HCT116 (cell line): ENCODE data around the gene WDR35. TPM values are rescaled to one million over a fixed set of nuclear protein-coding genes. Genes with fewer than 3 reads are reported as not detected.

ENCODE experiments used
- ATAC-seq: fragments of 200-7000 bp; cut with Tn5 transposase; 2 replicates; pipeline ENCODE4 v1.9.1; 2020; ENCODE audit warnings: mild to moderate bottlenecking, moderate library complexity
- BruUV-seq: library from RNA; stranded (reverse); fragments of 400-500 nt; replicated peaks from 2 replicates; lab custom pipeline; 2021; lab: Mats Ljungman, UMichigan
- CTCF ChIA-PET: fragments of 300-600 bp; sonication (Branson Sonifier 250); formaldehyde crosslinking; loops from one replicate; lab custom pipeline; 2021; ENCODE audit warnings: antibody characterized with exemption; lab: Charles Lee
- POLR2A ChIA-PET: fragments of 300-600, 350-600 bp; sonication (Branson Sonifier 250); formaldehyde crosslinking; loops from one replicate; lab custom pipeline; 2021; ENCODE audit warnings: antibody characterized with exemption; lab: Charles Lee
- RAD21 ChIA-PET, 2 experiments: fragments of 300-600 bp; sonication (Branson Sonifier 250); formaldehyde crosslinking; loops; one replicate each; lab custom pipeline; 2023; ENCODE audit warnings: low total read pairs in 2 of 2; ENCODE audit not compliant: uncharacterized antibody in 2 of 2, unreplicated experiment in 2 of 2, low non-redundant PET in 1 of 2; lab: Charles Lee
- DNase-seq: peaks from one replicate; pipeline ENCODE4 v3.0.0-alpha.2; 2010; ENCODE audit warnings: low read depth, low spot score
- H2AFZ ChIP-seq: fragments of 200-600 bp; shearing (Covaris generic), sonication (generic); 2 replicates; pipeline ENCODE4 v1.6.1; 2017; ENCODE audit warnings: low read depth, mixed run types, mixed read lengths, antibody characterized with exemption, low read length; ENCODE audit not compliant: poor library complexity, severe bottlenecking
- H3K27ac ChIP-seq: 2 replicates; pipeline ENCODE4 v1.5.1; 2012; ENCODE audit warnings: low read depth, low read length
- H3K27me3 ChIP-seq: fragments of 200-600 bp; sonication (generic); 2 replicates; pipeline ENCODE4 v1.6.1; 2016; ENCODE audit warnings: mixed run types, low read length, mixed read lengths; ENCODE audit not compliant: insufficient read depth
- H3K36me3 ChIP-seq, 2 experiments: fragments of 200-500 bp in 1 of 2; fragments of 200-600 bp in 1 of 2; sonication (Bioruptor generic) in 1 of 2; sonication (generic) in 1 of 2; 2 replicates each; pipeline versions ENCODE4 v1.5.1 to v1.6.1; 2014 to 2016; ENCODE audit warnings: low read length in 2 of 2, inconsistent platforms in 1 of 2, mixed read lengths in 1 of 2, mixed run types in 1 of 2; ENCODE audit not compliant: insufficient read depth in 2 of 2, control insufficient read depth in 1 of 2
- H3K4me1 ChIP-seq, 2 experiments: fragments of 200-600 bp in 1 of 2; sonication (generic) in 1 of 2; 2 replicates each; pipeline versions ENCODE4 v1.5.1 to v1.6.1; 2012 to 2017; ENCODE audit warnings: low read length in 2 of 2, inconsistent platforms in 1 of 2, mild to moderate bottlenecking in 1 of 2, mixed read lengths in 1 of 2, mixed run types in 1 of 2, moderate library complexity in 1 of 2; ENCODE audit not compliant: insufficient read depth in 2 of 2, control insufficient read depth in 1 of 2
- H3K4me2 ChIP-seq: fragments of 200-600 bp; sonication (generic); 2 replicates; pipeline ENCODE4 v1.6.1; 2017; ENCODE audit warnings: mixed run types, low read length, mixed read lengths
- H3K4me3 ChIP-seq, 2 experiments: fragments of 200-600 bp in 1 of 2; sonication (generic) in 1 of 2; replicated peaks in 1 of 2; 2 replicates each; pipeline ENCODE4 v1.5.1; 2011 to 2016; ENCODE audit warnings: low read length in 2 of 2, control low read depth in 1 of 2, low read depth in 1 of 2, mild to moderate bottlenecking in 1 of 2, mixed read lengths in 1 of 2, mixed run types in 1 of 2
- H3K79me2 ChIP-seq: fragments of 200-600 bp; sonication (generic); 2 replicates; pipeline ENCODE4 v1.6.1; 2017; ENCODE audit warnings: mild to moderate bottlenecking, mixed run types, low read length, moderate library complexity, mixed read lengths; ENCODE audit not compliant: insufficient read depth
- H3K9ac ChIP-seq: fragments of 200-600 bp; sonication (generic); 2 replicates; pipeline ENCODE4 v1.6.1; 2016; ENCODE audit warnings: low read length, mixed read lengths
- H3K9me2 ChIP-seq: fragments of 200-600 bp; sonication (generic), shearing (Covaris generic); 2 replicates; pipeline ENCODE4 v1.6.1; 2017; ENCODE audit warnings: mixed run types, mild to moderate bottlenecking, moderate library complexity; ENCODE audit not compliant: insufficient read depth
- H3K9me3 ChIP-seq, 2 experiments: fragments of 200-500 bp in 1 of 2; fragments of 200-600 bp in 1 of 2; sonication (Bioruptor generic) in 1 of 2; sonication (generic) in 1 of 2; 2 replicates each; pipeline ENCODE4 v1.6.1; 2014 to 2017; ENCODE audit warnings: low read length in 2 of 2, mixed read lengths in 2 of 2, inconsistent platforms in 1 of 2, low read depth in 1 of 2, mild to moderate bottlenecking in 1 of 2, mixed run types in 1 of 2, moderate library complexity in 1 of 2; ENCODE audit not compliant: control insufficient read depth in 1 of 2, insufficient read depth in 1 of 2
- H4K20me1 ChIP-seq: fragments of 200-600 bp; sonication (generic), shearing (Covaris generic); 2 replicates; pipeline ENCODE4 v1.6.1; 2017; ENCODE audit warnings: mixed run types, mild to moderate bottlenecking, moderate library complexity; ENCODE audit not compliant: insufficient read depth
- CBX3 ChIP-seq: IDR thresholded peaks from 2 replicates; pipeline ENCODE4 v1.6.1; 2012; ENCODE audit warnings: low read depth
- CEBPB ChIP-seq: IDR thresholded peaks from 2 replicates; pipeline ENCODE4 v1.6.1; 2012; ENCODE audit warnings: low read depth
- EGR1 ChIP-seq: IDR thresholded peaks from 2 replicates; pipeline ENCODE4 v1.6.1; 2012; ENCODE audit warnings: low read depth
- FOSL1 ChIP-seq: IDR thresholded peaks from 2 replicates; pipeline ENCODE4 v1.6.1; 2012; ENCODE audit warnings: low read depth
- JUND ChIP-seq: IDR thresholded peaks from 2 replicates; pipeline ENCODE4 v1.6.1; 2012
- POLR2A ChIP-seq: IDR thresholded peaks from 2 replicates; pipeline ENCODE4 v1.7.0; 2011; ENCODE audit warnings: borderline replicate concordance; ENCODE audit not compliant: insufficient read depth, insufficient read length; ENCODE audit errors: extremely low read depth
- SIN3A ChIP-seq: IDR thresholded peaks from 2 replicates; pipeline ENCODE4 v1.6.1; 2012; ENCODE audit warnings: low read depth
- SP1 ChIP-seq: IDR thresholded peaks from 2 replicates; pipeline ENCODE4 v1.6.1; 2012; ENCODE audit warnings: low read depth
- SRF ChIP-seq: IDR thresholded peaks from 2 replicates; pipeline ENCODE4 v1.6.1; 2012; ENCODE audit warnings: low read depth
- TCF7L2 ChIP-seq: IDR thresholded peaks from 2 replicates; pipeline ENCODE4 v1.7.0; 2011; ENCODE audit warnings: borderline replicate concordance, inconsistent platforms; ENCODE audit not compliant: insufficient read depth, insufficient read length; ENCODE audit errors: extremely low read depth
- ZFX ChIP-seq: fragments of 450-650 bp; IDR thresholded peaks from 2 replicates; pipeline ENCODE4 v1.6.1; 2017
- ZNF274 ChIP-seq: fragments of 200-500 bp; sonication (Bioruptor generic); IDR thresholded peaks from 2 replicates; pipeline ENCODE4 v1.6.1; 2014; ENCODE audit warnings: mild to moderate bottlenecking, low read depth, low read length, inconsistent platforms
- intact Hi-C: fragments of 100-400 bp; cut with micrococcal nuclease; formaldehyde crosslinking; loops from 2 replicates; pipeline ENCODE4 v1.10.0; 2022
- total RNA-seq: library from RNA; stranded (reverse); gene quantifications from one replicate; pipeline ENCODE4 v1.2.1, GENCODE V29; 2021; ENCODE audit not compliant: unreplicated experiment
- TF ChIP-seq, protein P1 (sequence below), 3 experiments: fragments of 200-600 bp in 1 of 3; sonication (generic) in 1 of 3; IDR thresholded peaks in 2 of 3; conservative IDR thresholded peaks in 1 of 3; 2 replicates each; pipeline ENCODE4 v1.5.1; 2012 to 2017; ENCODE audit warnings: low read depth in 2 of 3, low read length in 2 of 3, antibody characterized with exemption in 1 of 3, borderline replicate concordance in 1 of 3, control low read depth in 1 of 3, mild to moderate bottlenecking in 1 of 3, mixed read lengths in 1 of 3, mixed run types in 1 of 3, moderate library complexity in 1 of 3; ENCODE audit not compliant: insufficient read depth in 1 of 3
- TF ChIP-seq, protein P2 (sequence below): IDR thresholded peaks from 2 replicates; pipeline ENCODE4 v1.6.1; 2012; ENCODE audit warnings: low read depth
- TF ChIP-seq, protein P3 (sequence below): IDR thresholded peaks from 2 replicates; pipeline ENCODE4 v1.6.1; 2012

WDR35 gene
- total RNA-seq, 1 experiment from 2014 or later = 9.6 TPM

DNA sequence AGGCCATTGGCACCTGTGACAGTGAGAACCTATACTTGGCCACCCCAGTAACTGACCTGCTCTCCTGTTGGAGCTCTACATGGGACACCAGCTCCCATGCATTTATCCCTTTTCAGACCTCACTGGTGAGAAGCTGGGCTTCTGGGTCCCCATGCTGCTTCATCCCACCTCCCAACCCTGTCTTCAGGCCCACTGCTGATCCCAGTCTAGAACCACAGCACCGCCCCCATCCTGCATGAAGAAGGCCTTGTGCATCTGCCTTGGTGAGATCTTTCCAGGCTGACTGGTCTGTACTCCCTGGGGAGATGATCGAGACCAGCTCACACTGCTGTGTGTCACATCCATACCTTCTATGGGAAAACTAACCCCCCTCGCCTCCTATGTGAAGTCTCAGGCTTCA lies 110.8 kb downstream of the WDR35 start:
- Histone ChIP-seq H3K4me1 (no peaks in the 10 kb centered on the region), H3K36me3 (no peaks in the 10 kb centered on the region), H3K79me2 (no peaks in the 10 kb centered on the region)
- TF ChIP-seq SP1 (no peak), ZFX (no peak), JUND (no peak), EGR1 (no peak), TCF7L2 (no peak), CEBPB (no peak), FOSL1 (no peak), SIN3A (no peak), POLR2A (no peak), CBX3 (no peak), ZNF274 (no peak), SRF (no peak)
- TF ChIP-seq, protein P1, sequence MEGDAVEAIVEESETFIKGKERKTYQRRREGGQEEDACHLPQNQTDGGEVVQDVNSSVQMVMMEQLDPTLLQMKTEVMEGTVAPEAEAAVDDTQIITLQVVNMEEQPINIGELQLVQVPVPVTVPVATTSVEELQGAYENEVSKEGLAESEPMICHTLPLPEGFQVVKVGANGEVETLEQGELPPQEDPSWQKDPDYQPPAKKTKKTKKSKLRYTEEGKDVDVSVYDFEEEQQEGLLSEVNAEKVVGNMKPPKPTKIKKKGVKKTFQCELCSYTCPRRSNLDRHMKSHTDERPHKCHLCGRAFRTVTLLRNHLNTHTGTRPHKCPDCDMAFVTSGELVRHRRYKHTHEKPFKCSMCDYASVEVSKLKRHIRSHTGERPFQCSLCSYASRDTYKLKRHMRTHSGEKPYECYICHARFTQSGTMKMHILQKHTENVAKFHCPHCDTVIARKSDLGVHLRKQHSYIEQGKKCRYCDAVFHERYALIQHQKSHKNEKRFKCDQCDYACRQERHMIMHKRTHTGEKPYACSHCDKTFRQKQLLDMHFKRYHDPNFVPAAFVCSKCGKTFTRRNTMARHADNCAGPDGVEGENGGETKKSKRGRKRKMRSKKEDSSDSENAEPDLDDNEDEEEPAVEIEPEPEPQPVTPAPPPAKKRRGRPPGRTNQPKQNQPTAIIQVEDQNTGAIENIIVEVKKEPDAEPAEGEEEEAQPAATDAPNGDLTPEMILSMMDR (IDR thresholded peaks at IDR 0.05 in 2 of 3, conservative IDR thresholded peaks at IDR 0.05 in 1 of 3; ENCODE audit: borderline replicate concordance in 1 of 3, insufficient read depth in 1 of 3, low read depth in 2 of 3, low read length in 2 of 3) = no peak
- TF ChIP-seq, protein P2, sequence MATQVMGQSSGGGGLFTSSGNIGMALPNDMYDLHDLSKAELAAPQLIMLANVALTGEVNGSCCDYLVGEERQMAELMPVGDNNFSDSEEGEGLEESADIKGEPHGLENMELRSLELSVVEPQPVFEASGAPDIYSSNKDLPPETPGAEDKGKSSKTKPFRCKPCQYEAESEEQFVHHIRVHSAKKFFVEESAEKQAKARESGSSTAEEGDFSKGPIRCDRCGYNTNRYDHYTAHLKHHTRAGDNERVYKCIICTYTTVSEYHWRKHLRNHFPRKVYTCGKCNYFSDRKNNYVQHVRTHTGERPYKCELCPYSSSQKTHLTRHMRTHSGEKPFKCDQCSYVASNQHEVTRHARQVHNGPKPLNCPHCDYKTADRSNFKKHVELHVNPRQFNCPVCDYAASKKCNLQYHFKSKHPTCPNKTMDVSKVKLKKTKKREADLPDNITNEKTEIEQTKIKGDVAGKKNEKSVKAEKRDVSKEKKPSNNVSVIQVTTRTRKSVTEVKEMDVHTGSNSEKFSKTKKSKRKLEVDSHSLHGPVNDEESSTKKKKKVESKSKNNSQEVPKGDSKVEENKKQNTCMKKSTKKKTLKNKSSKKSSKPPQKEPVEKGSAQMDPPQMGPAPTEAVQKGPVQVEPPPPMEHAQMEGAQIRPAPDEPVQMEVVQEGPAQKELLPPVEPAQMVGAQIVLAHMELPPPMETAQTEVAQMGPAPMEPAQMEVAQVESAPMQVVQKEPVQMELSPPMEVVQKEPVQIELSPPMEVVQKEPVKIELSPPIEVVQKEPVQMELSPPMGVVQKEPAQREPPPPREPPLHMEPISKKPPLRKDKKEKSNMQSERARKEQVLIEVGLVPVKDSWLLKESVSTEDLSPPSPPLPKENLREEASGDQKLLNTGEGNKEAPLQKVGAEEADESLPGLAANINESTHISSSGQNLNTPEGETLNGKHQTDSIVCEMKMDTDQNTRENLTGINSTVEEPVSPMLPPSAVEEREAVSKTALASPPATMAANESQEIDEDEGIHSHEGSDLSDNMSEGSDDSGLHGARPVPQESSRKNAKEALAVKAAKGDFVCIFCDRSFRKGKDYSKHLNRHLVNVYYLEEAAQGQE = no peak
- TF ChIP-seq, protein P3, sequence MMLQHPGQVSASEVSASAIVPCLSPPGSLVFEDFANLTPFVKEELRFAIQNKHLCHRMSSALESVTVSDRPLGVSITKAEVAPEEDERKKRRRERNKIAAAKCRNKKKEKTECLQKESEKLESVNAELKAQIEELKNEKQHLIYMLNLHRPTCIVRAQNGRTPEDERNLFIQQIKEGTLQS = no peak
- TF ChIP-seq, all 23 proteins: peak for 0
- H2AFZ ChIP-seq = no peak overlapping the region
- BruUV-seq = no TSS peak
- no peak overlapping the region for H3K4me2 ChIP-seq
- H3K9me3 ChIP-seq = no peaks in the 10 kb centered on the region
- intact Hi-C loops = no loop called here
- no peaks in the 10 kb centered on the region for H3K9me2 ChIP-seq
- no peaks in the 10 kb centered on the region for H4K20me1 ChIP-seq
- ChIA-PET CTCF (no interaction called here), POLR2A (no interaction called here), RAD21 (no interaction called here)
- H3K9ac ChIP-seq = no peak overlapping the region
- DNase-seq = no peak
- ATAC-seq = no peak
- 0 out of 2 replicates have a peak, but pooled peaks cover 4% of the 10 kb centered on the region for H3K27me3 ChIP-seq
- no peak overlapping the region for H3K4me3 ChIP-seq
- H3K27ac ChIP-seq = no peak overlapping the region
